ENCODE data around the gene BICDL2. TPM values are rescaled to one million over a fixed set of nuclear protein-coding genes. Genes with fewer than 3 reads are reported as not detected.

The BICDL2 gene
- total and polyA plus RNA-seq, 9 of the 15 experiments (the other 6 are each of a cell fraction or from before 2014, with no cell fraction given) = 0.09 to 0.28 (median 0.09) TPM; not detected in 6

- TF ChIP-seq, protein P1, sequence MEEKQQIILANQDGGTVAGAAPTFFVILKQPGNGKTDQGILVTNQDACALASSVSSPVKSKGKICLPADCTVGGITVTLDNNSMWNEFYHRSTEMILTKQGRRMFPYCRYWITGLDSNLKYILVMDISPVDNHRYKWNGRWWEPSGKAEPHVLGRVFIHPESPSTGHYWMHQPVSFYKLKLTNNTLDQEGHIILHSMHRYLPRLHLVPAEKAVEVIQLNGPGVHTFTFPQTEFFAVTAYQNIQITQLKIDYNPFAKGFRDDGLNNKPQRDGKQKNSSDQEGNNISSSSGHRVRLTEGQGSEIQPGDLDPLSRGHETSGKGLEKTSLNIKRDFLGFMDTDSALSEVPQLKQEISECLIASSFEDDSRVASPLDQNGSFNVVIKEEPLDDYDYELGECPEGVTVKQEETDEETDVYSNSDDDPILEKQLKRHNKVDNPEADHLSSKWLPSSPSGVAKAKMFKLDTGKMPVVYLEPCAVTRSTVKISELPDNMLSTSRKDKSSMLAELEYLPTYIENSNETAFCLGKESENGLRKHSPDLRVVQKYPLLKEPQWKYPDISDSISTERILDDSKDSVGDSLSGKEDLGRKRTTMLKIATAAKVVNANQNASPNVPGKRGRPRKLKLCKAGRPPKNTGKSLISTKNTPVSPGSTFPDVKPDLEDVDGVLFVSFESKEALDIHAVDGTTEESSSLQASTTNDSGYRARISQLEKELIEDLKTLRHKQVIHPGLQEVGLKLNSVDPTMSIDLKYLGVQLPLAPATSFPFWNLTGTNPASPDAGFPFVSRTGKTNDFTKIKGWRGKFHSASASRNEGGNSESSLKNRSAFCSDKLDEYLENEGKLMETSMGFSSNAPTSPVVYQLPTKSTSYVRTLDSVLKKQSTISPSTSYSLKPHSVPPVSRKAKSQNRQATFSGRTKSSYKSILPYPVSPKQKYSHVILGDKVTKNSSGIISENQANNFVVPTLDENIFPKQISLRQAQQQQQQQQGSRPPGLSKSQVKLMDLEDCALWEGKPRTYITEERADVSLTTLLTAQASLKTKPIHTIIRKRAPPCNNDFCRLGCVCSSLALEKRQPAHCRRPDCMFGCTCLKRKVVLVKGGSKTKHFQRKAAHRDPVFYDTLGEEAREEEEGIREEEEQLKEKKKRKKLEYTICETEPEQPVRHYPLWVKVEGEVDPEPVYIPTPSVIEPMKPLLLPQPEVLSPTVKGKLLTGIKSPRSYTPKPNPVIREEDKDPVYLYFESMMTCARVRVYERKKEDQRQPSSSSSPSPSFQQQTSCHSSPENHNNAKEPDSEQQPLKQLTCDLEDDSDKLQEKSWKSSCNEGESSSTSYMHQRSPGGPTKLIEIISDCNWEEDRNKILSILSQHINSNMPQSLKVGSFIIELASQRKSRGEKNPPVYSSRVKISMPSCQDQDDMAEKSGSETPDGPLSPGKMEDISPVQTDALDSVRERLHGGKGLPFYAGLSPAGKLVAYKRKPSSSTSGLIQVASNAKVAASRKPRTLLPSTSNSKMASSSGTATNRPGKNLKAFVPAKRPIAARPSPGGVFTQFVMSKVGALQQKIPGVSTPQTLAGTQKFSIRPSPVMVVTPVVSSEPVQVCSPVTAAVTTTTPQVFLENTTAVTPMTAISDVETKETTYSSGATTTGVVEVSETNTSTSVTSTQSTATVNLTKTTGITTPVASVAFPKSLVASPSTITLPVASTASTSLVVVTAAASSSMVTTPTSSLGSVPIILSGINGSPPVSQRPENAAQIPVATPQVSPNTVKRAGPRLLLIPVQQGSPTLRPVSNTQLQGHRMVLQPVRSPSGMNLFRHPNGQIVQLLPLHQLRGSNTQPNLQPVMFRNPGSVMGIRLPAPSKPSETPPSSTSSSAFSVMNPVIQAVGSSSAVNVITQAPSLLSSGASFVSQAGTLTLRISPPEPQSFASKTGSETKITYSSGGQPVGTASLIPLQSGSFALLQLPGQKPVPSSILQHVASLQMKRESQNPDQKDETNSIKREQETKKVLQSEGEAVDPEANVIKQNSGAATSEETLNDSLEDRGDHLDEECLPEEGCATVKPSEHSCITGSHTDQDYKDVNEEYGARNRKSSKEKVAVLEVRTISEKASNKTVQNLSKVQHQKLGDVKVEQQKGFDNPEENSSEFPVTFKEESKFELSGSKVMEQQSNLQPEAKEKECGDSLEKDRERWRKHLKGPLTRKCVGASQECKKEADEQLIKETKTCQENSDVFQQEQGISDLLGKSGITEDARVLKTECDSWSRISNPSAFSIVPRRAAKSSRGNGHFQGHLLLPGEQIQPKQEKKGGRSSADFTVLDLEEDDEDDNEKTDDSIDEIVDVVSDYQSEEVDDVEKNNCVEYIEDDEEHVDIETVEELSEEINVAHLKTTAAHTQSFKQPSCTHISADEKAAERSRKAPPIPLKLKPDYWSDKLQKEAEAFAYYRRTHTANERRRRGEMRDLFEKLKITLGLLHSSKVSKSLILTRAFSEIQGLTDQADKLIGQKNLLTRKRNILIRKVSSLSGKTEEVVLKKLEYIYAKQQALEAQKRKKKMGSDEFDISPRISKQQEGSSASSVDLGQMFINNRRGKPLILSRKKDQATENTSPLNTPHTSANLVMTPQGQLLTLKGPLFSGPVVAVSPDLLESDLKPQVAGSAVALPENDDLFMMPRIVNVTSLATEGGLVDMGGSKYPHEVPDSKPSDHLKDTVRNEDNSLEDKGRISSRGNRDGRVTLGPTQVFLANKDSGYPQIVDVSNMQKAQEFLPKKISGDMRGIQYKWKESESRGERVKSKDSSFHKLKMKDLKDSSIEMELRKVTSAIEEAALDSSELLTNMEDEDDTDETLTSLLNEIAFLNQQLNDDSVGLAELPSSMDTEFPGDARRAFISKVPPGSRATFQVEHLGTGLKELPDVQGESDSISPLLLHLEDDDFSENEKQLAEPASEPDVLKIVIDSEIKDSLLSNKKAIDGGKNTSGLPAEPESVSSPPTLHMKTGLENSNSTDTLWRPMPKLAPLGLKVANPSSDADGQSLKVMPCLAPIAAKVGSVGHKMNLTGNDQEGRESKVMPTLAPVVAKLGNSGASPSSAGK (IDR thresholded peaks at IDR 0.05) = peak; percentile 40; the same call in 1 of the 2 replicates
- TF ChIP-seq ZNF277 (CRISPR knock-in tag; IDR thresholded peaks at IDR 0.05; ENCODE audit: borderline replicate concordance) = no peak
- TF ChIP-seq, protein P2, sequence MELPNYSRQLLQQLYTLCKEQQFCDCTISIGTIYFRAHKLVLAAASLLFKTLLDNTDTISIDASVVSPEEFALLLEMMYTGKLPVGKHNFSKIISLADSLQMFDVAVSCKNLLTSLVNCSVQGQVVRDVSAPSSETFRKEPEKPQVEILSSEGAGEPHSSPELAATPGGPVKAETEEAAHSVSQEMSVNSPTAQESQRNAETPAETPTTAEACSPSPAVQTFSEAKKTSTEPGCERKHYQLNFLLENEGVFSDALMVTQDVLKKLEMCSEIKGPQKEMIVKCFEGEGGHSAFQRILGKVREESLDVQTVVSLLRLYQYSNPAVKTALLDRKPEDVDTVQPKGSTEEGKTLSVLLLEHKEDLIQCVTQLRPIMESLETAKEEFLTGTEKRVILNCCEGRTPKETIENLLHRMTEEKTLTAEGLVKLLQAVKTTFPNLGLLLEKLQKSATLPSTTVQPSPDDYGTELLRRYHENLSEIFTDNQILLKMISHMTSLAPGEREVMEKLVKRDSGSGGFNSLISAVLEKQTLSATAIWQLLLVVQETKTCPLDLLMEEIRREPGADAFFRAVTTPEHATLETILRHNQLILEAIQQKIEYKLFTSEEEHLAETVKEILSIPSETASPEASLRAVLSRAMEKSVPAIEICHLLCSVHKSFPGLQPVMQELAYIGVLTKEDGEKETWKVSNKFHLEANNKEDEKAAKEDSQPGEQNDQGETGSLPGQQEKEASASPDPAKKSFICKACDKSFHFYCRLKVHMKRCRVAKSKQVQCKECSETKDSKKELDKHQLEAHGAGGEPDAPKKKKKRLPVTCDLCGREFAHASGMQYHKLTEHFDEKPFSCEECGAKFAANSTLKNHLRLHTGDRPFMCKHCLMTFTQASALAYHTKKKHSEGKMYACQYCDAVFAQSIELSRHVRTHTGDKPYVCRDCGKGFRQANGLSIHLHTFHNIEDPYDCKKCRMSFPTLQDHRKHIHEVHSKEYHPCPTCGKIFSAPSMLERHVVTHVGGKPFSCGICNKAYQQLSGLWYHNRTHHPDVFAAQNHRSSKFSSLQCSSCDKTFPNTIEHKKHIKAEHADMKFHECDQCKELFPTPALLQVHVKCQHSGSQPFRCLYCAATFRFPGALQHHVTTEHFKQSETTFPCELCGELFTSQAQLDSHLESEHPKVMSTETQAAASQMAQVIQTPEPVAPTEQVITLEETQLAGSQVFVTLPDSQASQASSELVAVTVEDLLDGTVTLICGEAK (IDR thresholded peaks at IDR 0.05) = no peak
- TF ChIP-seq, protein P2 (CRISPR knock-in tag; IDR thresholded peaks at IDR 0.05) = no peak
Observed at GRCh38 chr16:3015865-3016521, 20.8 kb downstream of the BICDL2 start (continued).

All from K562 (cell line).